NB4 (cell line): ENCODE measurements around the gene CDK18.

Experiments used
- DNase-seq: peaks from one replicate; pipeline ENCODE4 v3.0.0; 2010; ENCODE audit warnings: low read depth
- H3K4me3 ChIP-seq: one replicate; pipeline ENCODE4 v1.5.1; 2011; ENCODE audit warnings: mild to moderate bottlenecking, low read depth, low read length, moderate library complexity
- MYC ChIP-seq: IDR thresholded peaks from 2 replicates; pipeline ENCODE4 v1.6.1; 2011; ENCODE audit warnings: low read depth, low read length
- POLR2A ChIP-seq: IDR thresholded peaks from 2 replicates; pipeline ENCODE4 v1.6.1; 2011; ENCODE audit warnings: mild to moderate bottlenecking; ENCODE audit not compliant: insufficient read length; ENCODE audit errors: extremely low read depth
- TF ChIP-seq, protein P1 (sequence below): IDR thresholded peaks from 2 replicates; pipeline ENCODE4 v1.6.1; 2011; ENCODE audit warnings: low read depth, low read length
- TF ChIP-seq, protein P2 (sequence below): IDR thresholded peaks from one replicate; pipeline ENCODE4 v1.5.1; 2012; ENCODE audit warnings: low read depth, low read length

CDK18 gene

DNA sequence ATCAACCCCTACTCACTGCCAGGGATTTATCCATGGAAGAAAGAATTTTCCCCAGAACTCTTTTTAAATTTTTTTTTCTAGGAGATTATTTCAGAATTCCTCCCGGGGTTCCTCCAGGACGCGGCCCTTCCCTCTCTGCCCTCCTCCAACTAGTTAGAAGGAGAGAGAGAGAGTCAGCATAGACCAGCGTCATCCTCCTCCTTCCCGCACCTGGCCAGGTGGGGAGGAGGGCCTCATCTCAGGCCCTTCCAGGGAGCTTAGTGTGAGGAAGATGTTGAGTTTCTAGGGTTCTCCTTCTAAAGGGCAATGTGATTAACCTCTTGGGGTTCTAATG, 63.6 kb downstream of the CDK18 start:
- H3K4me3 ChIP-seq = no peak overlapping the region
- no peak for DNase-seq
- TF ChIP-seq, protein P1, sequence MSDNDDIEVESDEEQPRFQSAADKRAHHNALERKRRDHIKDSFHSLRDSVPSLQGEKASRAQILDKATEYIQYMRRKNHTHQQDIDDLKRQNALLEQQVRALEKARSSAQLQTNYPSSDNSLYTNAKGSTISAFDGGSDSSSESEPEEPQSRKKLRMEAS = no peak
- TF ChIP-seq POLR2A (no peak), MYC (no peak)
- TF ChIP-seq, protein P2, sequence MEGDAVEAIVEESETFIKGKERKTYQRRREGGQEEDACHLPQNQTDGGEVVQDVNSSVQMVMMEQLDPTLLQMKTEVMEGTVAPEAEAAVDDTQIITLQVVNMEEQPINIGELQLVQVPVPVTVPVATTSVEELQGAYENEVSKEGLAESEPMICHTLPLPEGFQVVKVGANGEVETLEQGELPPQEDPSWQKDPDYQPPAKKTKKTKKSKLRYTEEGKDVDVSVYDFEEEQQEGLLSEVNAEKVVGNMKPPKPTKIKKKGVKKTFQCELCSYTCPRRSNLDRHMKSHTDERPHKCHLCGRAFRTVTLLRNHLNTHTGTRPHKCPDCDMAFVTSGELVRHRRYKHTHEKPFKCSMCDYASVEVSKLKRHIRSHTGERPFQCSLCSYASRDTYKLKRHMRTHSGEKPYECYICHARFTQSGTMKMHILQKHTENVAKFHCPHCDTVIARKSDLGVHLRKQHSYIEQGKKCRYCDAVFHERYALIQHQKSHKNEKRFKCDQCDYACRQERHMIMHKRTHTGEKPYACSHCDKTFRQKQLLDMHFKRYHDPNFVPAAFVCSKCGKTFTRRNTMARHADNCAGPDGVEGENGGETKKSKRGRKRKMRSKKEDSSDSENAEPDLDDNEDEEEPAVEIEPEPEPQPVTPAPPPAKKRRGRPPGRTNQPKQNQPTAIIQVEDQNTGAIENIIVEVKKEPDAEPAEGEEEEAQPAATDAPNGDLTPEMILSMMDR = no peak

DNA sequence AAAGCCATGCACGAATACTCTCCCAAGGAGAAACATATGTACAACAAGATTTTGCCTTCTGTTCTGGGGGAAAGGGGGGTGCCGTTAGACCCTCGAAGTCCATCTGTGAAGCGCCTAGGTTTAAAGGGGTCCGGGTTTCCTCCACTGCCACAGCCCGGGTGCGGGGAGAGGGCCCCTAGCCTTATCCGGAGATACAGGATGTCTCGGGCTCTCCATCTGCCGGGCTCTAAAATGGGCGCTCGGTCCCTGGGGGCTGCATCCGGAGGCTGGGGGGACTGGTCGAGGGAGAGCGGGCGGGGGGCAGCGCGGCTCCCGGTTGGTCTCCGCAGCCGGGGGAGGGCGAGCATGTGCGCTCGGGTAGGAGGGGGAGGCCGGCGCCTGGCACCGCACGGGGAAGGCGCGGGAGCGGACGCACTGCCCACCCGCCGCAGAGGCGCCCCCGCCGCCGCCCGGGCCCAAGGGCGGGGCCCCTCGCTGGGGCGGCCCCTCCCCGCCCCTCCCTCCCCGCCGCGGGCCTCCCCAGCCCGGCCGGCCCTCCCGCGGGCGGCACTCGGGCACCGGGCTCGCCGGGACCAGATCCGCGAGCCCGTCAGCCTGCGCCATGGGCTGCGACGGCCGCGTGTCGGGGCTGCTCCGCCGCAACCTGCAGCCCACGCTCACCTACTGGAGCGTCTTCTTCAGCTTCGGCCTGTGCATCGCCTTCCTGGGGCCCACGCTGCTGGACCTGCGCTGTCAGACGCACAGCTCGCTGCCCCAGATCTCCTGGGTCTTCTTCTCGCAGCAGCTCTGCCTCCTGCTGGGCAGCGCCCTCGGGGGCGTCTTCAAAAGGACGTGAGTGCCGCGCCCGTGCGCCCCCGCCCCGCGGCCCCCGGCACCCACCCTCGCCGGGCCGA, 64.2 kb downstream of the CDK18 start:
- no peak for DNase-seq
- no peak overlapping the region for H3K4me3 ChIP-seq
- TF ChIP-seq, protein P2 = no peak
- no peak for TF ChIP-seq POLR2A
- no peak for TF ChIP-seq MYC

DNA sequence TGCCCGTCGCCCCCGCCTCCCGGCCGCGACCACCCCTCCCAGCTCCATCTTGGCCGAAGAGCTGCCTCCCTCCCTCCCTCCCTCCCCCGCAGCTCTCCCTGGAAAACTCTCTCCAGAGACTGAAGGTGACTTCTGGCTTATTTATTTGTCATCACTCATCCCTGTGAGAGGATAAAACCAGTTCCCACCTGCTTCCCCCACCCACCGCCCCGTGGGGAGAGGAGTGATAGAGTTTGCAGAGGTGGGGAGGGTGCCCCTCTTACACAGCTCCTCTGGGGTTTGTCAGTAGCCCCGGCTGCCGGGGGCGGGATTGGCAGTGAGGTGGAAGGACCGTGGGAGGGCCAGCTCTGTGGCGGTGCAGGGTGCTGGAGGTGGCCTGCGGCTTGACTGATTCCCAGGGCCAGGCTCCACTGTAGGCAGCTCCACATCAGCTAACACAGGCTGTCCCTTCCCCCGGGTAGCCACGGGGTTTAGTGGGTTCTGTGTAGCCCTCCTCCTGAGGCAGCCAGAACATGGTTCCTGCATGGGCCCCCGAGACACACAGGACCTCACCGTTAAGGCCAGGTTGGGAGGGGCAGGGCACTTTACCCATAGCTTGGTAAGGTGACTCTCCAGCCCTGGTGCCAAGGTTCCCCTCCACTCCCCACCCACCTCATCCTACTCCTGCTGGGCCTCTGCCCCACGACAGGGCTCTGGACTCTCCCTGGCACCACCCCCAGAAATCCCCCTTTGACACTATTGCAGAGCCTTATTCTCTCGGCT, 65.1 kb downstream of the CDK18 start:
- H3K4me3 ChIP-seq = no peak overlapping the region
- DNase-seq = no peak

DNA sequence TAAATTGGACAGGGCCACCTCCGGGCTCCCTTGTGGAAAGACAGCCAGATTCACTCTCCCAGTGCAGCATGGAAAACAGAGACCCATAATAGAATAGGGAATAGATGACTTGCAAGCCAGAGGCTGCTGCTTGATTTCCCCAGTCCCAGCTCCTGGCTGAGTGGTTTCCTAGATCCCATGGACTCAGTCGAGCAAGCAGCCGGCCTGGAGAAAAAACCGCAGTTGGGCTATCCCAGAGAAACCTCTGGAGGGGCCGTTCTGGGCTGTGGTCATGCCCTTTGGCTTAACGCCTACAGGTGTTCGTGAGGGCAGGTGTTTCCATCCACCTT, 65.7 kb downstream of the CDK18 start:
- DNase-seq = no peak
- H3K4me3 ChIP-seq = no peak overlapping the region
- TF ChIP-seq, protein P1 = no peak
- TF ChIP-seq, protein P2 = no peak
- TF ChIP-seq POLR2A (no peak), MYC (no peak)

More for the DNA sequence above, 65.1 kb downstream of the CDK18 start:
- TF ChIP-seq, protein P2 = no peak

DNA sequence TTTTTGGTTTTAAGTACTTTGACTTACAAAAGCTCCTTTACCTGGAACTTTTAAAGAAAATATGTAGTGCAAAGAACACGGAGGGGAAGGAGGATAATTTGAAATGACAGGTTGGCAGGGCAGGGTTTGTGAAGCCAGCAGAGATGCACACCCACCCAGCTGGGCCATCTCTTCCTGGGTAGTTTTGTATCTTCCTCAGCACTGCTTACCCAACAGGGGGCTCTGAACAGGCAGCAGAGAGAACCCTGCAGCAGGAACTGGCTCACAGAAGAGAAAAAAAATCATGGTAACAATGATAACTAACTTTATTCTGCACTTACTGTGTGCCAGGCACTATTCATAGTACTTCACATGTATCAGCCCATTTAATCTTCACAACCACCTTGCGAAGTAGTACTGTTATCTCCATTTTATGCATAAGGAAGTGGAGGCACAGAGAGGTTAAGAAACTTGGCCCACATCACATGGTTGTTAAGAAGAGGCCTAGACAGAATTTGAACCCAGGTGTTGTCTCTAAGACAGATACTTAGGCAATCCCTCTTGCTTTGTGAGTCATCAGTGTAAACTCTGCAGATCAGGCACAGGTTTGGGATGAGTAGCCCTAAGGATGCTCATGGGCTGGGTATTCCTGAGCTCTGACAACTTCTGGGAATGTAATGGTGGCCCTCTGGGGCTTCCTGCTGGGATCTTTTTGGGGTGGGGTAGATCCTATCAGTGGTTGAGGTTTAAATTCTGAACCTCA, 66.5 kb downstream of the CDK18 start:
- no peak for DNase-seq
- H3K4me3 ChIP-seq = no peak overlapping the region
- TF ChIP-seq, protein P1 = no peak
- TF ChIP-seq POLR2A (no peak), MYC (no peak)
- TF ChIP-seq, protein P2 = no peak
